ENCODE measurements around the gene TTYH1. TPM values are rescaled to one million over a fixed set of nuclear protein-coding genes. Genes with fewer than 3 reads are reported as not detected.

Gene TTYH1
- total and polyA plus RNA-seq, 9 of the 15 experiments (the other 6 are each of a cell fraction or from before 2014, with no cell fraction given), result 0.08 TPM; not detected in 8

DNA sequence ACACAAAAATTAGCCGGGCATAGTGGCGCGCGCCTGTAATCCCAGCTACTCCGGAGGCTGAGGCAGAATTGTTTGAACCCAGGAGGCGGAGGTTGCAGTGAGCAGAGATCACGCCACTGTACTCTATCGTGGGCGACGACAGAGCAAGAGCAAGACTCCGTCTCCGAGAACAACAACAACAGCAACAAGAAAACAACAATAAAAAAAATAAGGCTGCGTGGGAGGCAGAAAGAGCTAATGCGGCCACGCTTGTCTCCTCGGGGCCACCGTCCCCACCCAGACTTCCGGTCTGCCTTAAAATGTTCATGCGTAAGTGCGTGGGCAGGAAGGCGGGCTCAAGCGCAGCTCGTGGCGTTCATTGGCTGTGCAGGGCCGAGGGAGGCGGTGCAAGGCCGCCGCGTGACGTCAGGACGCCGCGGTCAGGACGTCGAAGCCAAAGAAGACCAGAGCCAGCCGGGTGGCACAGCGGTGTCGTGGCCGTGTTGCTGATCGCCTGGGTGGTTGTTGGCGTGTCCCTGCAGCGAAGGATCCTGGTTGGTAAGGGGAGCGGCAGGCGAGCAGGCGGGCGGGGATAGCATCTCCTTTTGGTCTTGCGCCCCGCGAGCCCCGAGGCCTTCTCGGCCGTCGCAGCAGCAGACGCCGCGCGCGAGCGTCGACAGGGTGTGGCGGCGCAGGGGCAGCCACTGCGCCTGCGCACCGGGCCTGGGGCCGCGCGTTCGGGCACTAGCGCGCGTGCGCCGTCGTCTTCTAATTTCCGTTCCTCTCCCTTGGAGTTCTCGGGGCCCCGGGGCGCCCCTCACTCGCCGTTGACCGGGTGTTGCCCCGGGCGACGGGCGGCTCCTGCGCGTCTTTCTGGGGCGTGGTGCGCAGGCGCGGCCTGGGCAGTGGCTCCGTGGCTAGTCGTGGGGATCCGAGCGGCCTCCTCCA lies 33.8 kb downstream of the TTYH1 start, which contains the start of gene LENG8 (continued):
- no peak for TF ChIP-seq ARID3B (CRISPR knock-in tag; IDR thresholded peaks at IDR 0.05; ENCODE audit: borderline replicate concordance)
- 0 out of 2 replicates have a peak, but pooled peaks have one; percentile 13 for TF ChIP-seq GATA2 (CRISPR knock-in tag; IDR thresholded peaks at IDR 0.05)
- no peak for TF ChIP-seq ZBTB49 (CRISPR knock-in tag; IDR thresholded peaks at IDR 0.05; ENCODE audit: borderline replicate concordance)
- TF ChIP-seq, protein P1, sequence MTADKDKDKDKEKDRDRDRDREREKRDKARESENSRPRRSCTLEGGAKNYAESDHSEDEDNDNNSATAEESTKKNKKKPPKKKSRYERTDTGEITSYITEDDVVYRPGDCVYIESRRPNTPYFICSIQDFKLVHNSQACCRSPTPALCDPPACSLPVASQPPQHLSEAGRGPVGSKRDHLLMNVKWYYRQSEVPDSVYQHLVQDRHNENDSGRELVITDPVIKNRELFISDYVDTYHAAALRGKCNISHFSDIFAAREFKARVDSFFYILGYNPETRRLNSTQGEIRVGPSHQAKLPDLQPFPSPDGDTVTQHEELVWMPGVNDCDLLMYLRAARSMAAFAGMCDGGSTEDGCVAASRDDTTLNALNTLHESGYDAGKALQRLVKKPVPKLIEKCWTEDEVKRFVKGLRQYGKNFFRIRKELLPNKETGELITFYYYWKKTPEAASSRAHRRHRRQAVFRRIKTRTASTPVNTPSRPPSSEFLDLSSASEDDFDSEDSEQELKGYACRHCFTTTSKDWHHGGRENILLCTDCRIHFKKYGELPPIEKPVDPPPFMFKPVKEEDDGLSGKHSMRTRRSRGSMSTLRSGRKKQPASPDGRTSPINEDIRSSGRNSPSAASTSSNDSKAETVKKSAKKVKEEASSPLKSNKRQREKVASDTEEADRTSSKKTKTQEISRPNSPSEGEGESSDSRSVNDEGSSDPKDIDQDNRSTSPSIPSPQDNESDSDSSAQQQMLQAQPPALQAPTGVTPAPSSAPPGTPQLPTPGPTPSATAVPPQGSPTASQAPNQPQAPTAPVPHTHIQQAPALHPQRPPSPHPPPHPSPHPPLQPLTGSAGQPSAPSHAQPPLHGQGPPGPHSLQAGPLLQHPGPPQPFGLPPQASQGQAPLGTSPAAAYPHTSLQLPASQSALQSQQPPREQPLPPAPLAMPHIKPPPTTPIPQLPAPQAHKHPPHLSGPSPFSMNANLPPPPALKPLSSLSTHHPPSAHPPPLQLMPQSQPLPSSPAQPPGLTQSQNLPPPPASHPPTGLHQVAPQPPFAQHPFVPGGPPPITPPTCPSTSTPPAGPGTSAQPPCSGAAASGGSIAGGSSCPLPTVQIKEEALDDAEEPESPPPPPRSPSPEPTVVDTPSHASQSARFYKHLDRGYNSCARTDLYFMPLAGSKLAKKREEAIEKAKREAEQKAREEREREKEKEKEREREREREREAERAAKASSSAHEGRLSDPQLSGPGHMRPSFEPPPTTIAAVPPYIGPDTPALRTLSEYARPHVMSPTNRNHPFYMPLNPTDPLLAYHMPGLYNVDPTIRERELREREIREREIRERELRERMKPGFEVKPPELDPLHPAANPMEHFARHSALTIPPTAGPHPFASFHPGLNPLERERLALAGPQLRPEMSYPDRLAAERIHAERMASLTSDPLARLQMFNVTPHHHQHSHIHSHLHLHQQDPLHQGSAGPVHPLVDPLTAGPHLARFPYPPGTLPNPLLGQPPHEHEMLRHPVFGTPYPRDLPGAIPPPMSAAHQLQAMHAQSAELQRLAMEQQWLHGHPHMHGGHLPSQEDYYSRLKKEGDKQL (CRISPR knock-in tag; IDR thresholded peaks at IDR 0.05; ENCODE audit: borderline replicate concordance), result no peak
- peak; percentile 89; the same call in 1 of the 2 replicates for TF ChIP-seq KAT7 (CRISPR knock-in tag; IDR thresholded peaks at IDR 0.05; ENCODE audit: borderline replicate concordance)
- TF ChIP-seq POLR2G (IDR thresholded peaks at IDR 0.05; ENCODE audit: low read depth, low read length), result peak; percentile 96
- no peak for TF ChIP-seq ZNF124 (CRISPR knock-in tag; IDR thresholded peaks at IDR 0.05)
- TF ChIP-seq SPI1 (IDR thresholded peaks at IDR 0.05; ENCODE audit: borderline replicate concordance, low read depth, low read length), result 0 out of 2 replicates have a peak, but pooled peaks have one; percentile 35
- TF ChIP-seq, protein P2, sequence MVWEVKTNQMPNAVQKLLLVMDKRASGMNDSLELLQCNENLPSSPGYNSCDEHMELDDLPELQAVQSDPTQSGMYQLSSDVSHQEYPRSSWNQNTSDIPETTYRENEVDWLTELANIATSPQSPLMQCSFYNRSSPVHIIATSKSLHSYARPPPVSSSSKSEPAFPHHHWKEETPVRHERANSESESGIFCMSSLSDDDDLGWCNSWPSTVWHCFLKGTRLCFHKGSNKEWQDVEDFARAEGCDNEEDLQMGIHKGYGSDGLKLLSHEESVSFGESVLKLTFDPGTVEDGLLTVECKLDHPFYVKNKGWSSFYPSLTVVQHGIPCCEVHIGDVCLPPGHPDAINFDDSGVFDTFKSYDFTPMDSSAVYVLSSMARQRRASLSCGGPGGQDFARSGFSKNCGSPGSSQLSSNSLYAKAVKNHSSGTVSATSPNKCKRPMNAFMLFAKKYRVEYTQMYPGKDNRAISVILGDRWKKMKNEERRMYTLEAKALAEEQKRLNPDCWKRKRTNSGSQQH (CRISPR knock-in tag; IDR thresholded peaks at IDR 0.05), result no peak
- TF ChIP-seq GABPB2 (CRISPR knock-in tag; conservative IDR thresholded peaks at IDR 0.05), result no peak
- 0 out of 2 replicates have a peak, but pooled peaks have one; percentile 64 for TF ChIP-seq ZNF224 (CRISPR knock-in tag; IDR thresholded peaks at IDR 0.05)
- TF ChIP-seq, protein P3, sequence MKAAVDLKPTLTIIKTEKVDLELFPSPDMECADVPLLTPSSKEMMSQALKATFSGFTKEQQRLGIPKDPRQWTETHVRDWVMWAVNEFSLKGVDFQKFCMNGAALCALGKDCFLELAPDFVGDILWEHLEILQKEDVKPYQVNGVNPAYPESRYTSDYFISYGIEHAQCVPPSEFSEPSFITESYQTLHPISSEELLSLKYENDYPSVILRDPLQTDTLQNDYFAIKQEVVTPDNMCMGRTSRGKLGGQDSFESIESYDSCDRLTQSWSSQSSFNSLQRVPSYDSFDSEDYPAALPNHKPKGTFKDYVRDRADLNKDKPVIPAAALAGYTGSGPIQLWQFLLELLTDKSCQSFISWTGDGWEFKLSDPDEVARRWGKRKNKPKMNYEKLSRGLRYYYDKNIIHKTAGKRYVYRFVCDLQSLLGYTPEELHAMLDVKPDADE (conservative IDR thresholded peaks at IDR 0.05; ENCODE audit: control insufficient read depth, low read depth, low read length), result no peak; the same call in none of the 2 replicates
- TF ChIP-seq SETDB1 (IDR thresholded peaks at IDR 0.05; ENCODE audit: low read length), result no peak

All from K562 (cell line).